Left renal pelvis (tissue), 4 donors: ENCODE measurements around the gene CHRNB1. TPM values are rescaled to one million over a fixed set of nuclear protein-coding genes. Genes with fewer than 3 reads are reported as not detected.
"Not testable (repeated sequence)": the region's sequence is repeated elsewhere in the genome, so short reads cannot be mapped to it uniquely, and the experiment has no call there.

Experiments used
- DNase-seq, 4 donors: peaks; one replicate each; pipeline ENCODE4 v3.0.0-alpha.2; 2013; ENCODE audit warnings: low read depth in 4 of 4, low spot score in 3 of 4
- polyA plus RNA-seq, 4 donors: library from polyadenylated mRNA; unstranded; fragments of 120-200 nt; gene quantifications; one replicate each; pipeline ENCODE4 v1.2.1, GENCODE V29; 2013; ENCODE audit not compliant: insufficient read length in 4 of 4

CHRNB1 gene
- polyA plus RNA-seq, 4 donors: 9.0 to 15.1 (median 9.8) TPM

DNA sequence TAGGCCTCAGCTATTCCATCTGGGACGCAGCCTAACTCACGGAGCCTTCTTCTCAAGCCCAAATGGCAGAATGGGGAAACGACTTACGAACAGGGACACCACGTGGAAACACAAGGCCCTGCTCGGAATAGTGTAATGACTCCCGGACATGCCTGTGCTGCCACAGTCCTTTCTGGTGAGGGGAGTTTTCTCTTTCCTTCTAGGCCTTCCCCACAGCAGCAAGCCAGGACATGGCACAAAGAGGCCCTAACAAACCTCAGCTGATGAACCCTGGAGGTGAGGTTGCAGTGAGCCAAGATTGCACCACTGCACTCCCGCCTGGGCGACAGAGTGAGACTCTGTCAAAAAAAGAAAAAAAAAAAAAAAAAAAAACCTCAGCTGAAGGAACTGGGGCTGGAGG, 19.2 kb downstream of the CHRNB1 start:
- DNase-seq: no peak

DNA sequence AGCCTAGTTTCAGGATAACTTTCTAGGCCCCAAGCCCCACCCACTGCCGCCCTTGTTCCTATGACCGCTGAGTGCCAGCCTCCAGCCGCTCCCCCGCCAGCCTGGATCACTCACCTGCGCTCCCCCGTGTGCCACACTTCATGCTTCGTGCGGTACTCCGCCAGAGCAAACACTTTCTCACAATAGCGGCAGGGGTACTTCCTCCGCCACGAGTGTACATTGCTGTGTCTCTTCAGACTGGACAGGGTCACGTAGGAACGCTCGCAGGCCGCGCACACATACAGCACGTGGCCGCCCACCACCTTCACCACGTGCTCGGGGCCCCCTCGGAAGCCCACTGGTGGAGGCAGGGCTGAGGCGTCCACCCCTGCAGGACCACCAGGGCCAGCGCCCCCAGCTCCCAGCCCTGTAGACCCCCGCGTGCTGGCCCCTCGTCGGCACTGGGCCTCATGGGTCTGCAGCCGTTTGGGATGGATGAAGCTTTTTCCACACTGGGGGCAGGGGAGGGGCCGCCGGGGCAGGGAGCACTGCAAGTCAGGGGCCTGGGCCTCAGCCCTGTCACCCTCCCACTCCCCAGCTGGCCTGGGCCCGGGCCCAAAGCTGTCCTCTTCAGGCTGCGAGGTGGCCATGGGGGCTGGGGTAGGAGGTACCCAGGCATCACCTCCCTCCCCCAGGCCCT, 20.9 kb downstream of the CHRNB1 start:
- no peak for DNase-seq

DNA sequence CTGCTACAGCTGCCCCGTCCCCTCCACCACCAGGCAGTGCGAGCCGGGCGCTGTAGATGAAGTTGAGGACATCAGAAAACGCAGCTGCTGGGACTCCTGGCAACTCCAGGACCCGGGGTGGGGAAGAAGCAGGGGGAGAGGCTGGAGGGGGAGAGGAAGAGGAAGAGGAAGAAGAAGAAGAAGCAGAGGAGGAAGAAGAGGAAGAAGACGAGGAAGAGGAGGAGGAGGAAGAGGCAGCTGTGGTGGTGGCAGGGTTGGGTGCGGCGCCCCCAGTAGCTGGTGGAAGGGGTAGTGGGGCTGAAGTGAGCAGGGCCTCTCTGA, 21.4 kb downstream of the CHRNB1 start:
- DNase-seq: no peak

DNA sequence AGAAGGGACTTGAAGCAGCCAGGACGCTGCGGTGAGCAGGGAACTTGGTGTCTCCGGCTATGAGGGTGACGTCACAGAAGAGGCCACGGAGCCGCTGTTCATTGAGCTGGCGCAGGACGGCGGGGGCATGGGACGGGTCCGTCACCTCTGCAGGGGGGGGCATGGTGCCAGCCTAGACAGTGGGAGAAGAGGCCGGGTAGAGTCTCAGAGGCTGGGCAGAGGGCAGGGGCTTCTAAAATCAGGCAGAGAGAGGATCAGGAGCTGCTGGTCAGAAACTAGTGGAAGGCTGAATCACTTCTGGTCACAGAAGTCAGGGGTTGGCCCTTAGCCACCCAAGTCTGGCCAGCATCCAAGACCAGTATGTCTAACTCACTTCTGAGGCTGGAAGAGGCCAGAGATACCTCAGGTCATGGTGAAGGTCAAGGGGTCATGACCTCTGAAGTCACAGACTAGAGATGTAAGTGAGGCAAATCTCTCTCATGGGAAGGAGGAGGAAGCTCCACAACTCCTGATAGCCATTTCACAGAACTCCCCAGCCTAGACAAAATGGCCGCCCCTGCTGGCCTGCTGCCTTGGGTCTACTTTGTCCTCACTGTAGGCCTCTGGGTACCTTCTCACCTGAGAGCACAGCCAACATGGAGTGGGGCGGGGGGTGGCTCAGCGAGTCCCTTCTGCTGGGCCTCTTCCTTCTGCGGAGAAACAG, 21.9 kb downstream of the CHRNB1 start:
- DNase-seq: no peak

DNA sequence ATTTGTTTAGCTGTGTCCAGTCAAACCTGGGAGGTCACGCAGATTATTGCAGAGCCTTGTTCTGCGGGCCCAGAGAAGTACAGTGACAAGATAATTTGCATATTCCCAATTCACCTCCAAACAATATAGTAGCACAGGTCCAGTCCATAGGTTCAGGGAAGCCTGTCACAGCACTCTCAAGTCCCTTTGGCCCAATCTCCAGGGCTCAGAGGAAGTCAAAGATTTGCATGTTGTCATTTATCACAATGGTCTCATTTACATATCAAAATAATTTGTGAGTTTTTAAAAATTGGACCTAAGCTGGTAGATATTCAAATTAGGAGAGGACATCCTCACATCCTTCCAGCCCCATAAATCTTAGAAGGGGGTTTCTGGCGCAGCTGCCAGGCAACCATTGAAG, 22.6 kb downstream of the CHRNB1 start:
- DNase-seq: no peak

DNA sequence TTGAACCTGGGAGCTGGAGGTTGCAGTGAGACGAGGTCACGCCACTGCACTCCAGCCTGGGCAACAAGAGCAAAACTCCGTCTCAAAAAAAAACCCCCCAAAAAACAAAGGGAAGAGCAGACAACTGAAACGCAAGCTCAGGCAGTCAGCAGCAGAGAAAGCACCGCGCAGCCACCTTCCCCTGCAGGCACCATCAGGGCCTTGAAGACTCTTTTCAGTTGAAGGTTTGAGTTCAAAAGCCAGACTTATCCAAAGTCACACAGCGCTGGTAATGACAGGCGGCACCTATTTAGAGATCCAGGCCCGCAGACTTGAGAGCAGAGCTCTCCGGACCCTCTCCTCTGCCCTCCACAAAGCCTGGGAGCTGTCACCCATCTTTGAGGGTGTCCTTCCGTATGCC, 23.4 kb downstream of the CHRNB1 start:
- no peak for DNase-seq

DNA sequence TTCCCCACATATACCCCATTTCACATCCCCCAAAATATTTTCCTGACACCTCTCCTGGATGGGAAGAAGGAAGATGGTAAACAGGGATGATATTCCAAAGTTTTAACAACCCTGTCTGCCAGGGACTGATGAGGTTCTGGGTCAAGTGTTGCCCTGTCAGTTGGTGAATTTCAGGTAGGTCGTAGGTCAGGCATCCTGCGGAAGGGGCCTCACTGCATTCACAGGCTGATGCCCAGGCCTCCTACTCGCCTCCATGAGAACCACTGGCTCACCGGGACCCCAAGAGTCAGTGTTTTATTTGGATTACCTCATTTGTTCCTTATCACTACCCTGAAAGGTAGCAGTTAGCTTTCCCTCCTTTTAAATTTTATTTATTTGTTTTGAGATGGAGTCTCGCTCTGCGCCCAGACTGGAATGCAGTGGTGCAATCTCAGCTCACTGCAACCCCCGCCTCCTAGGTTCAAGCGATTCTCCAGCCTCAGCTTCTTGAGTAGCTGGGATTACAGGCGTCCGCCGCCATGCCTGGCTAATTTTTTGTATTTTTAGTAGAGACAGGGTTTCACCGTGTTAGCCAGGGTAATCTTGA, 24.0 kb downstream of the CHRNB1 start:
- no peak for DNase-seq

DNA sequence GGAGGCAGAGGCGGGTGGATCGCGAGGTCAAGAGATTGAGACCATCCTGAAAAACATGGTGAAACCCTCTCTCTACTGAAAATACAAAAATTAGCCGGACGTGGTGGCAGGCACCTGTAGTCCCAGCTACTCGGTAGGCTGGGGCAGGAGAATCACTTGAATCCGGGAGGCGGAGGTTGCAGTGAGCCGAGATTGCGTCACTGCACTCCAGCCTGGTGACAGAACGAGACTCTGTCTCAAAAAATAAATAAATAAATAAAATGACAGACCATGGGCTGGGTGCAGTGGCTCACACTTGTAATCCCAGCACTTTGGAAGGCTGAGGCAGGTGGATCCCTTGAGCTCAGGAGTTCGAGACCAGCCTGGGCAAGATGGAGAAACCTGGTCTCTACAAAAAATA, 25.0 kb downstream of the CHRNB1 start:
- not testable (repeated sequence) for DNase-seq

DNA sequence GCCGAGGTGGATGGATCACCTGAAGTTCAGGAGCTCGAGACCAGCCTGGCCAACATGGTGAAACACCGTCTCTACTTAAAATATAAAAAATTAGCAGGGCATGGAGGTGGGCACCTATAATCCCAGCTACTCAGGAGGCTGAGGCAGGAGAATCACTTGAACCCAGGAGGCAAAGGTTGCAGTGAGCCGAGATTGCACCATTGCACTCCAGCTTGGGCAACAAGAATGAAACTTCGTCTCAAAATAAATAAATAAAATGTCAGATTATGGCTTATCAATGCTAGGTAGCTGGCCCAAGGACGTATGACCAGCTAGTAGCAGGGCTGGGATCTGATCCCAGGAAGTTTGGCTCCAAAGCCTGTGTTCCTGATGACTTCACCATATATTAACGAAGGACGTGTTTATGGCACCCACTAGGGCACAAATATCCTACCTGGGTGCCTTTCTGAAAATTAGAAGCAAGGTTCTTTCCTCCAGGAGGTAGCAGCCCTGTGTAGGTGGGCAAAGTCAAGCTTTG, 25.7 kb downstream of the CHRNB1 start:
- not testable (repeated sequence) for DNase-seq

DNA sequence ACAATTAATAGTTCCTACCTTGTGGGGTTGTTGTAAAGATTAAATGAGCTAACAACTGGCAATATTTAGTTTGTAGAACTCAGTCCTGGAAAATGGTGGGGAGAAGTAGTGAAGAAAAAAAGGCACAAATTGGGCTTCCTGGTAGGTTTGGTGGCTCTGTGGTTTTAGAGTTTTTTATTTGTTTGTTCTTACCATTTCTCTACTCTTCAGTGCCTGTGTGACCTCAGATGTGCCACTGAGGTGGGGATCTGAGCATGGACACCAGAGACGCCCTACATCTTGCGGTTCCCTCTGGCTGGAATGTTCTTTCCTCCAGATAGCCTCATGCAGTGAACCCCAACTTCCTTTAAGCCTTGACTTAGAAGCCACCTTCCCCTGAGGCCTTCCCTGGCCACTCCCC, 26.9 kb downstream of the CHRNB1 start:
- no peak for DNase-seq

DNA sequence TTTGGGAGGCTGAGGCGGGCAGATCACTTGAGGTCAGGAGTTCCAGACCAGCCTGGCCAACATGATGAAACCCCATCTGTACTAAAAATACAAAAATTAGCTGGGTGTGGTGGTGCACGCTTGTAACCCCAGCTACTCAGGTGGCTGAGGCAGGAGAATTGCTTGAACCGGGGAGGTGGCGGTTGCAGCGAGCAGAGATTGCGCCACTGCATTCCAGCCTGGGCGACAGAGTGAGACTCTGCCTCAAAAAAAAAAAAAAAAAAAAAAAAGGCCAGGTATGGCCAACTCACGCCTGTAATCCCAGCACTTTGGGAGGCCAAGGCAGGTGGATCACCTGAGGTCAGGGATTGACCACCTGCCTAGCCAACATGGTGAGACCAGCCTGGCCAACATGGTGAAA, 29.9 kb downstream of the CHRNB1 start:
- DNase-seq: not testable (repeated sequence)

DNA sequence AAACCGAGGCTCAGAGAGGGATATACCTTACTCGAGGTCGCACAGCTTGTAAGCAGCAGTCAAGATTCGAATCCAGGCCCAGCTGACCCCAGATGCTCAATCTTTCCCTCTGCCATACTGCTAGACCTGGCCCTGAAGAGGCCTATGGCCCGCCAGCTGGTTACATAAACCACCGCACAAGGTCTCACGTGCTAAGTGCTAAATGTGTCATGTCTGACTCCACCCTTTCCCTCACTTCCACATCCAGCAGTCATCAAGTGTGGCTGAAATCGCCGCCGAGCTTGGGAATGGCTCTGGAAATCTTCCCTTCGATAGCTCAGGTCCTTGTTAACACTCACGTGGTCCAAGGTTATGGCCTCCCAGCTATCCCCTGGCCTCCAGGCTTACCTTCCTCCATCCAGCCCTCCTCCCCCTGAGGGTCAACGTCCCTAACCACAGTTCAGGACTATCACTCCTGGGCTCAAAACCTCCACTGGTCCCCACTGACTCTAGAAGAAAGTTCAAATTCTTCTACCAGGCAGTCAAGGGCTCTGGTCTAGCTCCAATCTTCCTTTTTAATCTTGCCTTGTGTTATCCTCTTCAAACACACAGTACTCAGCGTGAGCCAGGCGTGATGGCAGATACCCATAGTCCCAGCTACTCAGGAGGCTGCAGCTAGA, 31.0 kb downstream of the CHRNB1 start:
- DNase-seq: no peak

DNA sequence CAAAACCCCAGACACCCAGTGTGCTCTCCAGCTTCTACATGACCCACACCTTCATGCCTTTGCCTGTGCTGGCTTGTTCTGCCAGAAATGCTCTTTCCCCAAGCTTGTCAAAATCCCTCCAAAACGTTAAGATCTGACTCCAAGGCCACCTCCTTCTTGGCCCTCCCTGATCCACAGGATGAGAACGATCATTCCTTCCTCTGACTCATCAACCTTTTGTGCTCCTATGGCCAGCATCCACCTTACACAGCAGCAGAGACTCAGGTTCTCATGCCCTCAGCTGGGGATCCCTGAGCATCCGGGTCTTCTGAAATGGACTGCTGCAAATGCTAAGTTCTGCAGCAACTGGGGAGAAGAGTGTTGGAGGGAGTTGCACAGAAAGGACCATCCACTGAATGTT, 31.6 kb downstream of the CHRNB1 start:
- DNase-seq: no peak

DNA sequence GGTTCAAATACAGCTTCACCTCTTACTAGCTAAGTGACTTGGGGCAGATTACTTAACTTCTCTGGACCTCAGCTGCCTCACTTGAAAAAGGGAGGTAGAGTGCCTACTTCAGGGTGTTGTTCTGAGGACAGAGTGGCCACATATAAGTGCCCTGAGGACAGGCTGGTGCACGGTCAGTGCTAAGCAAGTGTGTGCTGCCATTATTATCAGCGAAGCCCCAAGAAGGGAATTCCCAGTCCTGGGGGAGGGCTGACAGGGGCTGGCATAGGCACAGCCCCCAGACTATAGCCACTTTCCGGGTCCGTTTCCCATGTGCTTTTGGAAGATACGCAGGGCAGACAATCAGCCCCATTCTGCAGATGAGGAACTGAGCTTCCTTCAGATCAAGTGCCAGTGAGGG, 32.1 kb downstream of the CHRNB1 start:
- no peak for DNase-seq

DNA sequence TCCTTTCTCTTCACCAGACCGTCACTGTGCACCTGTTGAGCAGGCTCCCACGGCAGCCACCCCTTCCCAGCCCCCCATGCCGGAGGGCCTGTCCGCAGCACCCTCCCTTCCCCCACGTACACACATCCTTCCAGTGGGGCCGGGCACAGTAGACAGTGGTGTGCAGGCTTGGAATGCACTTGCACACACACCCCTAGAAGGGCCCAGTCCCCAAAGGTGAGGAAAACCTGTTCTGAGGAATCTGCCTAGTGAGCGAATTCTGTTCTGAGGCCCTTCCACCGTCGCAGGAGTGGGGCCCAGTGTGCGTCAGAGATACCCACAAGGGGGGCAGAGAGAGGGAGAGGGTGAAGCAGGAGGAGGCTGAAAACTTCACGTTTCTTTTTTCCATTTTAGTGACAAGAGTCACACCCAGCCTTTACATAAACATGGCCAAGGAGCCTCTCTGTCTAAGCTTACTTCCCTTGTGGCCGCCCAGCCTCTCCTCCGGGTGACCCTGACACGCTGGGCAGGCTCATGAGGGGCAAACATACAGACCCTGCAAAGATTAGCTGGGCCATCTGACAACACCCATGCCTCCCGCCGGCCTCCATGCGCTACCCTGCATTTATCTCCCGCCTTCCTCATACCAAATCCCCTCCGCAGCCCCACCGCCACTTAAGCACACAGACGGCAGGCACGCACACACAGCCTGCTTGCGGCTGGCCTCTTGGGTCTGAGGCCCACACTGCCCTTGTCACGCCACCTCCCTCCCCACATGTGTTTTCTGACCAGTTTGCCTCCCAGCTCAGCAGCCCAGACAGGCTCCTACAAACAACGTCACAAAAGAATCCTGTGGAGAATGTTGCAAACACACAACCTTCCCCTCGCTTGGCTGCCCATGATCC, 32.8 kb downstream of the CHRNB1 start:
- DNase-seq: no peak

DNA sequence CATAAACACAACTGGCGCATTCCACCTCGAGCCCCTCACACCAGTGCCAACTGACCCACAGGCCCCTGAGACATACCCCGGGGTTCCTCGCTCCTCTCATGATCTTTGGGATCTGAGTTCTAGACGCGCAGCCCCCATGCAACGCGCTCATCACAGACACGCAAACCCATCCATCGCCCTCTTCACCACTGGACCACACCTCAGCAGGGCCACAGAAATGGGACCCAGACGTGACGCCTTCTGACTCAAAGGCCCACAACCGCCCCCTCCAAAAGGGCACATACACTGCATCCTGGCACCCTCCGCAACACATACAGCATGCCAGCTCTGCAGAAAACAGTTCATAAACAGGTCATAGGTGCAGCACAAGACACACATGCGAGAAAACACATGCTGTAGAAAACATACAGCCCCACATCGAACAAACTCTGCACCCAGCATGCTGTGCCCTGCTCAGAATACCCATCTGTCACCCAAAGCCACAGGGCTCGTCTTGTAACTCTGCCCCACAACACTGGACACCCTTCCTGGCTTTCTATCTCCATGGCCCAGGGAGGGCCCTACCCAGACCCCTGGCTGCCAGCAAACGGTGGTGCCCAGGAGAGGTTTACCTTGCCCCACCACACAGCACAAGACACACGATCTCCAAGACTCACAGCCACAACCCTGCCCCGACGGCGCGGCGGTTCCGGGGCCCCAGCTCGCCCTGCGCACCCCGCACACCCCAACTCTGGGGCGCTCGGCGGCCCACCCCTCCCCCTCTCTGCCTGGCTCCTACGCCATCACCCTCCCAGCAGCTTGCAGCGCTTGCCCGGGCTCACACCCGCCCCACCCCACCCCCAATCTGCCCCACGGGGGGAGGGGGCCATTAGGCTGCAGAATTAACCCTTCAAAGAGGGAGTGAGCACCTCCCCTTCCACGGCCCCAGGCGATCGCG, 33.7 kb downstream of the CHRNB1 start:
- DNase-seq: no peak

DNA sequence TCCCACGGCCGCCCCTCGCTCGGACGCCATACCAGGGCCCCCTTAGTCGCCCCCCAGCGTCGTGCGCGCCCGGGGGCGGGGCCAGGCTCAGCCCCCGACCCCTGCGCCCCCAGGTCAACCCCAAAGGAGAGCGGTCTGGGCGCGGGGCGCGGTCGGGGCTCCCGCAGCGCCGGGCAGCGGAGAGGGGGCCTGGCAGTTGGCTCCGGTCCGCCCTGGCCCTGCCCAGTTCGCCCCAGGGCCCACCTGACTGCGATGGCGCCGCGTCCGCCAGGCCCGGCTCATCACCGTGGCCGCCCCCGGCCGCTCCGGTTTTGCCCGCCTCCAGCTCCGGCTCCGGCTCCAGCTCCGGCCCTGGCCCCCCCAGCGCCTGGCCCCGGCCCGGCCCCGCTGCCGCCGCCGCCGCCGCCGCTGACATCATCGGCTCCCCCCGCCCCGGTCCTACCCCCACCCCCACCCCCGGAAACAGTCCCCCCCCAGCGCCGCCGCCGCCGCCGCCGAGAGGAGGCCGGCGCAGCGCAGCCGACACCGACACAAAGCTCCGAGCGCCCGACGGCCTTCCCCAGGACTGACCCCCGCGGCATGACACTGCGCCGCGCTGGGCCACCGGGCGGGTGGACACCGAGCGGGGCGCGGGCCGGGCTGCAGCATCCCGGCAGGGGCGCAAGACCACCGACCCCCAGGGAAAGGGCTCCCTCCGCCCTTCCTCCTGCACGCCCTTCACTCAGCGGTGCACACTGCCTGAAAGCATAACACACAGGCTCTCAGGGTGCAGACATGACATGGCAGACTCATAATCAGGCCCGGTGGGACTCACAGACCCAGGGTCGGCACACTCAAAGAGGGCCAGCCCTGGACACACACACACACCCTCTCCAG, 34.6 kb downstream of the CHRNB1 start, which contains the start of gene ZBTB4:
Gene ZBTB4, minus strand, starts transcription at position 419 of the 876 bp plus-strand sequence. CDS start 12,830 bp downstream, outside the sequence.
- DNase-seq: no peak

DNA sequence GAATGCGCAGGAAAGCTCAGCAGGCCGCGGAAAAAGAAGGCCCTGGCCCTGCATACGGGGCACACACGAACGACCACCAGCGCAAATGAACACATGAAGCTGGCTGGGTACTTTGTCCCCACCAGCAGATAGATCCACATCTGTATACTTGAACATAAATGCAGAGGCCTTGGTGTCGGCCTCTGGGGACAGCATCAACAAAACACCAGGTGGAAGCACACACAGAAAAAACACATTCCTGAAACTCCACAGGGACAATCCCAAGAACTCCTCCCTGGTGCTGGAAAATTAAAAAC, 35.2 kb downstream of the CHRNB1 start:
- DNase-seq: no peak

DNA sequence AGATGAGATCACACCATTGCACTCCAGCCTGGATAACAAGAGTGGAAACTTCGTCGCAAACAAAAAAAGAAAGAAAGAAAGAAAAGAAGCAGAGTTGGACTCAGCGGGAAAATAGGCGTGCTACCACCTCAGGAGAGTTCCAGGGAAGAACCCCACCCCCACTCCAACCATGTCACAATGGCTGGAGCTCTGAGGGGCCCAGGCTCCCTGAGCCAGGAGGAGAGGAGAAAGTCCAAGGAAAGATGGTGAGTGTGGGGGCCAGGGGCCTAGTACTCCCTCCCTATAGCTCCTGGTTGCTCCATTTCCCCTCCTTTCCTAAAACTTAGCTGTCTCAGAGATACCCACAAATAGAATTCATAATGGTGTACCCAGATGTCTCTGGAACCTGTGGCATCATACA, 36.4 kb downstream of the CHRNB1 start, which contains the start of gene SLC35G6:
Gene SLC35G6, plus strand, starts transcription at position 172 of the 400 bp plus-strand sequence. Its CDS starts 71 bp downstream, at position 243.
- DNase-seq: not testable (repeated sequence)
